OCI-LY3 (cell line): ENCODE results near the gene GLP1R.

Source experiments
- EZH2phosphoT487 ChIP-seq: fragments of 200-600 bp; shearing (Covaris generic); IDR thresholded peaks from 2 replicates; pipeline ENCODE4 v1.6.1; 2018; ENCODE audit warnings: antibody characterized with exemption, mixed run types, low read depth
- TF ChIP-seq, protein P1 (sequence below): fragments of 200-600, 300-600 bp; sonication (generic); IDR thresholded peaks from 2 replicates; pipeline ENCODE4 v1.5.1; 2014; ENCODE audit warnings: antibody characterized with exemption, low read length, low read depth

DNA sequence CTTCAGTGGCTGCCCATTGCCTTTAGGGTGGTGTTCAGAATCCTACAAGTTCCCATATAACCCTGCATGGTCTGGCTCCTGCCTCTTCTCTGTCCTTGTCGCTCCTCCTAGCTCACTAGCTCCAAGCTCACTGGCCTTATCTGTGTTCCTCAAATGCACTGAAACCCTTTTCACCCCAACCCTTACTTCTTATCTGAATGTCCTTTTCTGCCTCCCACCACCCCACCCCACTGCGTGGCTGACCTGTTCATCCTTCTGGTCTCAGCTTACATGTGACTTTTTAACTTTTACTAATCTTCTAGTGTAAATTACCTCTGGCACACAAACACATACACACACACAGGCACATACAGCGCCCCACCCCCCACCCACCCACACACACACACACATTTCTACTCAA is 41.0 kb upstream of the GLP1R start:
- TF ChIP-seq EZH2phosphoT487, result no peak
- TF ChIP-seq, protein P1, sequence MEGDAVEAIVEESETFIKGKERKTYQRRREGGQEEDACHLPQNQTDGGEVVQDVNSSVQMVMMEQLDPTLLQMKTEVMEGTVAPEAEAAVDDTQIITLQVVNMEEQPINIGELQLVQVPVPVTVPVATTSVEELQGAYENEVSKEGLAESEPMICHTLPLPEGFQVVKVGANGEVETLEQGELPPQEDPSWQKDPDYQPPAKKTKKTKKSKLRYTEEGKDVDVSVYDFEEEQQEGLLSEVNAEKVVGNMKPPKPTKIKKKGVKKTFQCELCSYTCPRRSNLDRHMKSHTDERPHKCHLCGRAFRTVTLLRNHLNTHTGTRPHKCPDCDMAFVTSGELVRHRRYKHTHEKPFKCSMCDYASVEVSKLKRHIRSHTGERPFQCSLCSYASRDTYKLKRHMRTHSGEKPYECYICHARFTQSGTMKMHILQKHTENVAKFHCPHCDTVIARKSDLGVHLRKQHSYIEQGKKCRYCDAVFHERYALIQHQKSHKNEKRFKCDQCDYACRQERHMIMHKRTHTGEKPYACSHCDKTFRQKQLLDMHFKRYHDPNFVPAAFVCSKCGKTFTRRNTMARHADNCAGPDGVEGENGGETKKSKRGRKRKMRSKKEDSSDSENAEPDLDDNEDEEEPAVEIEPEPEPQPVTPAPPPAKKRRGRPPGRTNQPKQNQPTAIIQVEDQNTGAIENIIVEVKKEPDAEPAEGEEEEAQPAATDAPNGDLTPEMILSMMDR, result no peak
